GM23338 (cell line): ENCODE data around the gene HIP1. TPM values are rescaled to one million over a fixed set of nuclear protein-coding genes. Genes with fewer than 3 reads are reported as not detected.
A peak's percentile ranks its signal among the peaks of the same experiment; 100 is the strongest.

Experiments
- ATAC-seq: fragments of 200-7000 bp; cut with Tn5 transposase; 3 replicates; pipeline ENCODE4 v1.9.1; 2020
- DNase-seq: peaks from one replicate; pipeline ENCODE4 v3.0.0-alpha.2; 2015; ENCODE audit warnings: low spot score
- H2AFZ ChIP-seq: fragments of 200-600 bp; sonication (generic); 2 replicates; pipeline ENCODE4 v1.8.0; 2016; ENCODE audit warnings: antibody characterized with exemption, mild to moderate bottlenecking, moderate library complexity
- H3F3A ChIP-seq: fragments of 200-600 bp; sonication (generic); replicated peaks from 2 replicates; pipeline ENCODE4 v1.8.0; 2017; ENCODE audit warnings: antibody characterized with exemption, mixed run types, low read depth
- H3K27ac ChIP-seq: fragments of 200-600 bp; sonication (generic); 2 replicates; pipeline ENCODE4 v1.6.1; 2016; ENCODE audit warnings: low read depth
- H3K27me3 ChIP-seq: fragments of 200-600 bp; sonication (generic); 2 replicates; pipeline ENCODE4 v1.8.0; 2016; ENCODE audit warnings: mild to moderate bottlenecking, mixed run types, moderate library complexity; ENCODE audit not compliant: insufficient read depth
- H3K36me3 ChIP-seq: fragments of 200-600 bp; sonication (generic); 2 replicates; pipeline ENCODE4 v1.8.0; 2016; ENCODE audit warnings: mild to moderate bottlenecking; ENCODE audit not compliant: insufficient read depth
- H3K4me1 ChIP-seq: fragments of 200-600 bp; sonication (generic); 2 replicates; pipeline ENCODE4 v1.8.0; 2016; ENCODE audit warnings: mild to moderate bottlenecking, moderate library complexity; ENCODE audit not compliant: insufficient read depth
- H3K4me2 ChIP-seq: fragments of 200-600 bp; sonication (generic); 2 replicates; pipeline ENCODE4 v1.7.1; 2017; ENCODE audit warnings: mixed run types
- H3K4me3 ChIP-seq: fragments of 200-600 bp; sonication (generic); 2 replicates; pipeline ENCODE4 v1.6.1; 2016; ENCODE audit warnings: mixed run types
- H3K79me2 ChIP-seq: fragments of 200-600 bp; sonication (generic); replicated peaks from 2 replicates; pipeline ENCODE4 v1.8.0; 2017; ENCODE audit warnings: mild to moderate bottlenecking; ENCODE audit not compliant: insufficient read depth
- H3K9me2 ChIP-seq: fragments of 200-600 bp; sonication (generic); 2 replicates; pipeline ENCODE4 v1.8.0; 2017; ENCODE audit not compliant: insufficient read depth
- H4K20me1 ChIP-seq: fragments of 200-600 bp; sonication (generic); replicated peaks from 2 replicates; pipeline ENCODE4 v1.8.0; 2017; ENCODE audit warnings: mild to moderate bottlenecking; ENCODE audit not compliant: insufficient read depth
- H3K27ac Mint-ChIP-seq: 2 replicates; pipeline ENCODE4 v1.8.0; 2020; ENCODE audit warnings: inconsistent platforms, mild to moderate bottlenecking, moderate library complexity, mixed read lengths
- H3K27me3 Mint-ChIP-seq: 3 replicates; pipeline ENCODE4 v1.8.0; 2022; ENCODE audit warnings: low read depth, mild to moderate bottlenecking, moderate library complexity, mixed read lengths, inconsistent platforms; ENCODE audit not compliant: insufficient read depth, poor library complexity
- H3K36me3 Mint-ChIP-seq: 3 replicates; pipeline ENCODE4 v1.8.0; 2021; ENCODE audit warnings: low read depth, mild to moderate bottlenecking, inconsistent platforms, moderate library complexity, mixed read lengths
- H3K4me1 Mint-ChIP-seq: 3 replicates; pipeline ENCODE4 v1.8.0; 2020; ENCODE audit warnings: mild to moderate bottlenecking, inconsistent platforms, mixed read lengths
- H3K4me3 Mint-ChIP-seq: 3 replicates; pipeline ENCODE4 v1.8.0; 2021; ENCODE audit warnings: moderate library complexity, mild to moderate bottlenecking, inconsistent platforms, mixed read lengths
- H3K9me3 Mint-ChIP-seq: 3 replicates; pipeline ENCODE4 v1.8.0; 2020; ENCODE audit warnings: moderate library complexity, mild to moderate bottlenecking, inconsistent platforms, mixed read lengths
- CREB1 ChIP-seq: fragments of 250-450 bp; sonication (Bioruptor Pico); IDR thresholded peaks from 2 replicates; pipeline ENCODE4 v1.5.0; 2020; ENCODE audit warnings: low read depth, mild to moderate bottlenecking, moderate library complexity
- CTCF ChIP-seq, 2 experiments: fragments of 200-600 bp in 1 of 2; sonication (generic) in 1 of 2; conservative IDR thresholded peaks; 2 replicates each; pipeline versions ENCODE4 v1.5.1 to v1.6.1; 2016 to 2017; ENCODE audit warnings: antibody characterized with exemption in 2 of 2, low read depth in 2 of 2, mild to moderate bottlenecking in 2 of 2, moderate library complexity in 1 of 2
- ETS1 ChIP-seq: IDR thresholded peaks from 2 replicates; pipeline ENCODE4 v1.6.1; 2016; ENCODE audit warnings: antibody characterized with exemption
- JUNB ChIP-seq: IDR thresholded peaks from one replicate; pipeline ENCODE4 v1.6.1; 2016; ENCODE audit warnings: antibody characterized with exemption; ENCODE audit not compliant: unreplicated experiment
- NANOG ChIP-seq: IDR thresholded peaks from 2 replicates; pipeline ENCODE4 v1.6.1; 2016; ENCODE audit warnings: antibody characterized with exemption, borderline replicate concordance
- POLR2AphosphoS5 ChIP-seq: IDR thresholded peaks from 2 replicates; pipeline ENCODE4 v1.6.1; 2016; ENCODE audit warnings: antibody characterized with exemption, low read depth
- STAT1 ChIP-seq: IDR thresholded peaks from one replicate; pipeline ENCODE4 v1.6.1; 2016; ENCODE audit warnings: antibody characterized with exemption; ENCODE audit not compliant: unreplicated experiment
- ZNF114 ChIP-seq: fragments of 250-450 bp; sonication (Bioruptor Pico); IDR thresholded peaks from 2 replicates; pipeline ENCODE4 v1.5.0; 2020; ENCODE audit warnings: mild to moderate bottlenecking, moderate library complexity
- ZNF331 ChIP-seq: fragments of 250-450 bp; sonication (Bioruptor Pico); IDR thresholded peaks from 2 replicates; pipeline ENCODE4 v1.5.0; 2020; ENCODE audit warnings: low read depth, mild to moderate bottlenecking, moderate library complexity
- polyA plus RNA-seq: library from polyadenylated mRNA; unstranded; fragments of >200 nt; fragmentation: Nextera tagmentation; extraction: Ambion mirVana; gene quantifications from 2 replicates; pipeline ENCODE4 v1.2.1, GENCODE V29; 2016
- total RNA-seq: library from RNA; depleted of rRNA; stranded (reverse); fragments of >200 nt; shearing (Covaris generic); gene quantifications from 2 replicates; pipeline ENCODE4 v1.2.3, GENCODE V29; 2014

Gene HIP1
- total and polyA plus RNA-seq, 2 experiments from 2014 or later, result 24.9 to 80.8 TPM

GRCh38 chr7:75756206-75756990 is 17.7 kb upstream of the HIP1 start:
- no peak for DNase-seq
- no peaks in the 10 kb centered on the region for H4K20me1 ChIP-seq
- H3K9me2 ChIP-seq, result no peaks in the 10 kb centered on the region
- H3K9me3 Mint-ChIP-seq, result peaks cover 2% of the 10 kb centered on the region; the same call in 2 of the 3 replicates
- peak overlapping the region; percentile 28; the same call in 1 of the 2 replicates for H2AFZ ChIP-seq
- H3K27me3 Mint-ChIP-seq, result peaks cover 5% of the 10 kb centered on the region
- no peak overlapping the region for H3K4me3 ChIP-seq
- no peaks in the 10 kb centered on the region for H3K4me1 ChIP-seq
- H3K4me2 ChIP-seq, result no peak overlapping the region
- no peak for TF ChIP-seq CREB1 (CRISPR knock-in tag)
- no peak for TF ChIP-seq CTCF (conservative IDR thresholded peaks at IDR 0.05; ENCODE audit: low read depth in 2 of 2)
- TF ChIP-seq ZNF331 (CRISPR knock-in tag), result no peak
- no peak for TF ChIP-seq ETS1
- no peak overlapping the region for H3K4me3 Mint-ChIP-seq
- H3F3A ChIP-seq, result no peaks in the 10 kb centered on the region
- no peak overlapping the region for H3K27ac ChIP-seq
- H3K4me1 Mint-ChIP-seq, result 0 out of 3 replicates have a peak, but pooled peaks cover 2% of the 10 kb centered on the region
- H3K27me3 ChIP-seq, result no peaks in the 10 kb centered on the region
- no peaks in the 10 kb centered on the region for H3K36me3 ChIP-seq
- no peaks in the 10 kb centered on the region for H3K79me2 ChIP-seq
- H3K36me3 Mint-ChIP-seq, result no peaks in the 10 kb centered on the region
- H3K27ac Mint-ChIP-seq, result no peak overlapping the region
- ATAC-seq, result no peak

GRCh38 chr7:75743455-75743859 is 4.7 kb upstream of the HIP1 start:
- DNase-seq (no peak), ATAC-seq (no peak)
- Mint-ChIP-seq H3K4me1 (peaks cover 8% of the 10 kb centered on the region), H3K4me3 (no peak overlapping the region), H3K27me3 (peaks cover 14% of the 10 kb centered on the region), H3K9me3 (no peaks in the 10 kb centered on the region; the same call in 2 of the 3 replicates), H3K27ac (no peak overlapping the region), H3K36me3 (no peaks in the 10 kb centered on the region)
- H3K9me2 ChIP-seq, result no peaks in the 10 kb centered on the region
- H3K27ac ChIP-seq, result no peak overlapping the region
- peaks cover 11% of the 10 kb centered on the region for H3K4me1 ChIP-seq
- no peak overlapping the region for H2AFZ ChIP-seq
- H3K27me3 ChIP-seq, result 0 out of 2 replicates have a peak, but pooled peaks cover 4% of the 10 kb centered on the region
- H3K36me3 ChIP-seq, result no peaks in the 10 kb centered on the region
- no peak overlapping the region for H3K4me3 ChIP-seq
- no peaks in the 10 kb centered on the region for H4K20me1 ChIP-seq
- no peak overlapping the region for H3K4me2 ChIP-seq
- 0 out of 2 replicates have a peak, but pooled peaks cover 5% of the 10 kb centered on the region for H3F3A ChIP-seq
- H3K79me2 ChIP-seq, result no peaks in the 10 kb centered on the region
- TF ChIP-seq ZNF114 (CRISPR knock-in tag) (no peak), NANOG (no peak), JUNB (no peak), CTCF (conservative IDR thresholded peaks at IDR 0.05; ENCODE audit: low read depth in 2 of 2) (no peak), POLR2AphosphoS5 (no peak), CREB1 (CRISPR knock-in tag) (no peak), STAT1 (no peak), ETS1 (no peak)
